HCEC 1CT (cell line): ENCODE measurements around the gene IDNK.

Experiments
- DNase-seq: peaks from one replicate; pipeline ENCODE4 v3.0.0-alpha.2; 2017

IDNK gene

GRCh38 chr9:83636813-83637212 is 13.9 kb downstream of the IDNK start:
- DNase-seq: no peak

- no peak for DNase-seq
Measured at GRCh38 chr9:83637389-83637788, 14.4 kb downstream of the IDNK start.

GRCh38 chr9:83639266-83639665 is 16.3 kb downstream of the IDNK start:
- no peak for DNase-seq

GRCh38 chr9:83642793-83643192 is 19.9 kb downstream of the IDNK start:
- no peak for DNase-seq

- DNase-seq: no peak
Measured at GRCh38 chr9:83646500-83647239, 23.7 kb downstream of the IDNK start.

GRCh38 chr9:83649080-83649479 is 26.1 kb downstream of the IDNK start:
- DNase-seq: peak; percentile 13

GRCh38 chr9:83649515-83649914 is 26.6 kb downstream of the IDNK start:
- DNase-seq: no peak

- DNase-seq: no peak
Measured at GRCh38 chr9:83651558-83651957, 28.6 kb downstream of the IDNK start.

GRCh38 chr9:83652433-83652832 is 29.5 kb downstream of the IDNK start:
- DNase-seq: no peak

- no peak for DNase-seq
Measured at GRCh38 chr9:83655433-83655832, 32.5 kb downstream of the IDNK start.

GRCh38 chr9:83656032-83656680 is 33.2 kb downstream of the IDNK start:
- DNase-seq: no peak

GRCh38 chr9:83656952-83657351 is 34.0 kb downstream of the IDNK start:
- DNase-seq: no peak

- DNase-seq: no peak
Measured at GRCh38 chr9:83662933-83663332, 40.0 kb downstream of the IDNK start.

GRCh38 chr9:83665580-83666200 is 42.7 kb downstream of the IDNK start:
- DNase-seq: no peak

- no peak for DNase-seq
Measured at GRCh38 chr9:83669067-83669466, 46.1 kb downstream of the IDNK start.

GRCh38 chr9:83670381-83670780 is 47.4 kb downstream of the IDNK start:
- no peak for DNase-seq

GRCh38 chr9:83671451-83671850 is 48.5 kb downstream of the IDNK start:
- DNase-seq: no peak

- no peak for DNase-seq
Measured at GRCh38 chr9:83675466-83675865, 52.5 kb downstream of the IDNK start.

- DNase-seq: no peak
Measured at GRCh38 chr9:83677596-83677995, 54.7 kb downstream of the IDNK start.

- DNase-seq: no peak
Measured at GRCh38 chr9:83680233-83680632, 57.3 kb downstream of the IDNK start.

- DNase-seq: no peak
Measured at GRCh38 chr9:83681490-83681889, 58.5 kb downstream of the IDNK start.

GRCh38 chr9:83688921-83689320 is 66.0 kb downstream of the IDNK start:
- no peak for DNase-seq

- no peak for DNase-seq
Measured at GRCh38 chr9:83691492-83691891, 68.5 kb downstream of the IDNK start.
